HEK293 (cell line): Measurements from ENCODE around the gene TYW1B.
"Not testable (repeated sequence)": the region's sequence is repeated elsewhere in the genome, so short reads cannot be mapped to it uniquely, and the experiment has no call there.

ENCODE experiments used
- KLF1 ChIP-seq: fragments of 450-650 bp; formaldehyde crosslinking; IDR thresholded peaks from 2 replicates; pipeline ENCODE4 v1.5.1; 2016; ENCODE audit warnings: missing biosample characterization, missing genetic modification characterization
- ZNF138 ChIP-seq: fragments of 450-650 bp; formaldehyde crosslinking; IDR thresholded peaks from 2 replicates; pipeline ENCODE4 v1.5.1; 2016; ENCODE audit warnings: missing biosample characterization, missing genetic modification characterization, borderline replicate concordance
- TF ChIP-seq, protein P1 (sequence below): fragments of 450-650 bp; formaldehyde crosslinking; IDR thresholded peaks from 2 replicates; pipeline ENCODE4 v1.5.1; 2016; ENCODE audit warnings: missing biosample characterization, missing genetic modification characterization

DNA sequence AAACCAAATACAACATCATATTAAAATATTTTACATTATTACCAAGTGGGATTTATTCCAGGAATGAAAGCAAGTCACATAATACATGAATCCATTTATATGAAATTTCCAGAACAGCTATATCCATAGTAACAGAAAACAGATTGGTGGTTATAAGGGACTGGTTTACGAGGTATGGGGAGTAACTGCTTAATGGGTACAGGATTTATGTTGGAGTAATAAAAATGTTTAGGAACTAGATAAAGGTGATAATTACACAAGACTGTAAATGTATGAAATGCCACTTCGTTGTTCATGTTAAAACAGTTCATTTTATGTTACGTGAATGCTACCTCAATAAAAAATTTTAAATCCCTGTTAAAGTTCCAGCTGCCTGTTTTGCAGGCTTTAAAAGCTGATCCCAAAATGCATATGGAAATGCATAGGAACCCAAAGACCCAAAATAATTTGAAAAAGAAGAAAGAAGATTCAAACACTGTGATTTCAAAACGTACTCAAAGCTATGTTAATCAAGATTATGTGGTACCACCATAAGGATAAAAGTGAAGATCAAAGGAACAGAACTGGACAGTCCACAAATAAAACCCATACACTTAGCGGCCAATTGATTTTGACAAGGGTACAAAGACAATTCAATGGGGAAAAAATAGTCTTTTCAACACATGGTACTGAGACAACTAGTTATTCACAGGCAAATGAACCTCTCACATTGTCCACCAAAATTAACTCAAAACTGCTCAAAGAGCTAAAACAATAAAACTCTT lies 186.3 kb downstream of the TYW1B start:
- TF ChIP-seq KLF1, ZNF138 (tag by site-specific recombination): not testable (repeated sequence)
- TF ChIP-seq, protein P1, sequence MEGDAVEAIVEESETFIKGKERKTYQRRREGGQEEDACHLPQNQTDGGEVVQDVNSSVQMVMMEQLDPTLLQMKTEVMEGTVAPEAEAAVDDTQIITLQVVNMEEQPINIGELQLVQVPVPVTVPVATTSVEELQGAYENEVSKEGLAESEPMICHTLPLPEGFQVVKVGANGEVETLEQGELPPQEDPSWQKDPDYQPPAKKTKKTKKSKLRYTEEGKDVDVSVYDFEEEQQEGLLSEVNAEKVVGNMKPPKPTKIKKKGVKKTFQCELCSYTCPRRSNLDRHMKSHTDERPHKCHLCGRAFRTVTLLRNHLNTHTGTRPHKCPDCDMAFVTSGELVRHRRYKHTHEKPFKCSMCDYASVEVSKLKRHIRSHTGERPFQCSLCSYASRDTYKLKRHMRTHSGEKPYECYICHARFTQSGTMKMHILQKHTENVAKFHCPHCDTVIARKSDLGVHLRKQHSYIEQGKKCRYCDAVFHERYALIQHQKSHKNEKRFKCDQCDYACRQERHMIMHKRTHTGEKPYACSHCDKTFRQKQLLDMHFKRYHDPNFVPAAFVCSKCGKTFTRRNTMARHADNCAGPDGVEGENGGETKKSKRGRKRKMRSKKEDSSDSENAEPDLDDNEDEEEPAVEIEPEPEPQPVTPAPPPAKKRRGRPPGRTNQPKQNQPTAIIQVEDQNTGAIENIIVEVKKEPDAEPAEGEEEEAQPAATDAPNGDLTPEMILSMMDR (tag by site-specific recombination) = not testable (repeated sequence)
